Activated CD8-positive, alpha-beta T cell treated with anti-CD3 and anti-CD28 coated beads for 36 hours (primary cell): ENCODE results near the gene NPC1L1. TPM values are rescaled to one million over a fixed set of nuclear protein-coding genes. Genes with fewer than 3 reads are reported as not detected.
A peak's percentile ranks its signal among the peaks of the same experiment; 100 is the strongest.

Experiments used
- ATAC-seq: fragments of 200-7000 bp; cut with Tn5 transposase; one replicate; pipeline ENCODE4 v1.10.0; 2021; ENCODE audit warnings: mild to moderate bottlenecking, moderate library complexity
- CTCF ChIA-PET: fragments of 350-600 bp; sonication (Branson Sonifier 250); formaldehyde crosslinking; loops from one replicate; lab custom pipeline; 2021; ENCODE audit warnings: antibody characterized with exemption; lab: Charles Lee
- POLR2A ChIA-PET: fragments of 350-600 bp; sonication (Branson Sonifier 250); formaldehyde crosslinking; loops from one replicate; lab custom pipeline; 2021; ENCODE audit warnings: antibody characterized with exemption; lab: Charles Lee
- DNase-seq: peaks from one replicate; pipeline ENCODE4 v3.0.0-alpha.2; 2020
- H3K27ac Mint-ChIP-seq: one replicate; pipeline ENCODE4 v1.8.0; 2021; ENCODE audit warnings: mild to moderate bottlenecking, mixed read lengths
- H3K27me3 Mint-ChIP-seq: one replicate; pipeline ENCODE4 v1.8.0; 2021; ENCODE audit warnings: mixed read lengths
- H3K36me3 Mint-ChIP-seq: one replicate; pipeline ENCODE4 v1.8.0; 2021; ENCODE audit warnings: low read depth, mixed read lengths
- H3K4me1 Mint-ChIP-seq: one replicate; pipeline ENCODE4 v1.8.0; 2021; ENCODE audit warnings: low read depth, mixed read lengths
- H3K4me3 Mint-ChIP-seq: one replicate; pipeline ENCODE4 v1.8.0; 2021; ENCODE audit warnings: mild to moderate bottlenecking, moderate library complexity, mixed read lengths
- H3K9me3 Mint-ChIP-seq: one replicate; pipeline ENCODE4 v1.8.0; 2021; ENCODE audit warnings: mixed read lengths
- CTCF ChIP-seq: fragments of 200-600 bp; IDR thresholded peaks from one replicate; pipeline ENCODE4 v1.8.0; 2022; ENCODE audit warnings: antibody characterized with exemption, mild to moderate bottlenecking
- intact Hi-C: fragments of 100-400 bp; cut with micrococcal nuclease; formaldehyde crosslinking; loops from one replicate; pipeline ENCODE4 v1.10.0; 2022
- total RNA-seq, 2 experiments: library from RNA; stranded (reverse); gene quantifications; one replicate each; pipeline ENCODE4 v1.2.3, GENCODE V29; 2021

The NPC1L1 gene
- total RNA-seq, 2 experiments from 2014 or later = 0.07 TPM; not detected in 1

- H3K27ac Mint-ChIP-seq = peak within 1 kb of the TSS; percentile 97
Observed at GRCh38 chr7:44490351-44491200, 50.6 kb downstream of the NPC1L1 start, which contains the start of gene NUDCD3. Gene NUDCD3 (minus strand): TSS chr7:44490658. CDS start chr7:44490600, 58 bp downstream.

GRCh38 chr7:44489955-44490350 lies 51.2 kb downstream of the NPC1L1 start:
- no peaks in the 10 kb centered on the region for H3K9me3 Mint-ChIP-seq
- peak overlapping the region; percentile 92 for H3K4me3 Mint-ChIP-seq
- ChIA-PET POLR2A (interaction anchor here (0.8 to 3.1 kb wide), 17 partner anchors 8 to 232 kb away, joined by 3 to 24 read pairs (median 4); no protein-coding TSS in a partner anchor), CTCF (interaction anchor here (0.6 to 5.4 kb wide), 7 partner anchors 10 to 76 kb away, joined by 3 to 25 read pairs (median 6); no protein-coding TSS in a partner anchor)
- intact Hi-C loops = loop anchor here (5.0 kb wide), 1 partner anchor 147 kb away; no protein-coding TSS in a partner anchor
- peak overlapping the region; percentile 97 for H3K27ac Mint-ChIP-seq
- DNase-seq = peak; percentile 59
- H3K4me1 Mint-ChIP-seq = peaks cover 45% of the 10 kb centered on the region
- peaks cover 26% of the 10 kb centered on the region for H3K36me3 Mint-ChIP-seq
- peaks cover 2% of the 10 kb centered on the region for H3K27me3 Mint-ChIP-seq
- no peak for TF ChIP-seq CTCF
- peak; percentile 56 for ATAC-seq

More at GRCh38 chr7:44490351-44491200, 50.6 kb downstream of the NPC1L1 start, which contains the start of gene NUDCD3:
- Mint-ChIP-seq H3K27me3 (peaks cover 2% of the 10 kb centered on the region), H3K4me3 (peak within 1 kb of the TSS; percentile 92), H3K9me3 (no peaks in the 10 kb centered on the region), H3K36me3 (peaks cover 21% of the 10 kb centered on the region), H3K4me1 (peaks cover 40% of the 10 kb centered on the region)
- ATAC-seq (peak; percentile 78), DNase-seq (peak; percentile 86)
- intact Hi-C loops = no loop called here
- ChIA-PET CTCF (interaction anchor here (0.6 to 5.4 kb wide), 8 partner anchors 10 to 75 kb away, joined by 3 to 25 read pairs (median 6); no protein-coding TSS in a partner anchor), POLR2A (interaction anchor here (0.6 to 3.1 kb wide), 25 partner anchors 8 to 373 kb away, joined by 3 to 24 read pairs (median 3); no protein-coding TSS in a partner anchor)
- TF ChIP-seq CTCF = no peak

GRCh38 chr7:44488955-44489354 lies 52.2 kb downstream of the NPC1L1 start:
- H3K4me3 Mint-ChIP-seq = peak overlapping the region; percentile 92
- POLR2A ChIA-PET = interaction anchor here (1.1 to 3.1 kb wide), 4 partner anchors 9 to 80 kb away, joined by 3 to 24 read pairs (median 8); no protein-coding TSS in a partner anchor
- peaks cover 51% of the 10 kb centered on the region for H3K4me1 Mint-ChIP-seq
- H3K9me3 Mint-ChIP-seq = peaks cover 2% of the 10 kb centered on the region
- no peak for TF ChIP-seq CTCF
- ATAC-seq = no peak
- DNase-seq = no peak
- intact Hi-C loops = loop anchor here (5.0 kb wide), 1 partner anchor 148 kb away; no protein-coding TSS in a partner anchor
- H3K27me3 Mint-ChIP-seq = no peaks in the 10 kb centered on the region
- H3K27ac Mint-ChIP-seq = no peak overlapping the region
- H3K36me3 Mint-ChIP-seq = peaks cover 34% of the 10 kb centered on the region
- CTCF ChIA-PET = interaction anchor here (1.4 to 5.4 kb wide), 4 partner anchors 9 to 77 kb away, joined by 3 to 25 read pairs (median 10); no protein-coding TSS in a partner anchor

- DNase-seq = peak; percentile 24
- ATAC-seq = peak; percentile 22
- H3K27me3 Mint-ChIP-seq = no peaks in the 10 kb centered on the region
- intact Hi-C loops = loop anchor here (5.0 kb wide), 1 partner anchor 151 kb away; no protein-coding TSS in a partner anchor
- ChIA-PET CTCF (interaction anchor here (1.2 to 1.9 kb wide), 3 partner anchors 9 to 24 kb away, joined by 3 to 7 read pairs (median 5); no protein-coding TSS in a partner anchor), POLR2A (no interaction called here)
- H3K9me3 Mint-ChIP-seq = peaks cover 16% of the 10 kb centered on the region
- peaks cover 64% of the 10 kb centered on the region for H3K4me1 Mint-ChIP-seq
- H3K36me3 Mint-ChIP-seq = peaks cover 54% of the 10 kb centered on the region
- H3K4me3 Mint-ChIP-seq = no peak overlapping the region
- H3K27ac Mint-ChIP-seq = peak overlapping the region; percentile 18
- TF ChIP-seq CTCF = no peak
Observed at GRCh38 chr7:44486693-44487092, 54.4 kb downstream of the NPC1L1 start.
